Suprapubic skin (tissue), 4 donors: ENCODE data around the gene APOLD1.
"Not testable (repeated sequence)": the region's sequence is repeated elsewhere in the genome, so short reads cannot be mapped to it uniquely, and the experiment has no call there.

Experiments
- EP300 ChIP-seq: sonication (generic); formaldehyde crosslinking; IDR thresholded peaks from one replicate; pipeline ENCODE4 v1.6.1; 2017; ENCODE audit warnings: antibody characterized with exemption
- POLR2AphosphoS5 ChIP-seq, 3 donors: sonication (generic); formaldehyde crosslinking; IDR thresholded peaks; one replicate each; pipeline ENCODE4 v1.6.1; 2017; ENCODE audit warnings: antibody characterized with exemption in 3 of 3
- TF ChIP-seq, protein P1 (sequence below), 2 donors: fragments of 200-600 bp in 1 of 2; fragments of 450-650 bp in 1 of 2; sonication (generic) in 1 of 2; IDR thresholded peaks; one replicate each; pipeline ENCODE4 v1.5.1; 2016 to 2019; ENCODE audit warnings: antibody characterized with exemption in 2 of 2, mild to moderate bottlenecking in 1 of 2, moderate library complexity in 1 of 2

DNA sequence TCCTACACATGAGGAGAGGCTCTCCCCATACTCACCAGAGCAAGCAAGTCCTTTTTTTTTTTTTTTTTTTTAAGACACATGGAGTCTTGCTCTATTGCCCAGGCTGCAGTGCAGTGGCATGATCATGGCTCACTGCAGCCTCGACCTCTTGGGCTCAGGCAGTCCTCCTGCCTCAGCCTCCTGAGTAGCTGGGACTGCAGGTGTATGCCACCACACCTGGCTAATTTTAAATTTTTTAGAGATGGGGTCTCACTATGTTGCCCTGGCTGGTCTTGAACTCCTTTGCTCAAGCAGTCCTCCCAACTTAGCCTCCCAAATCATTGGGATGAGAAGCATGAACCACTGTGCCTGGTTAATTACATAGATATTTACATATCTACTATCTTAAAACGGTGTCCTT lies 47.3 kb upstream of the APOLD1 start:
- TF ChIP-seq, protein P1, sequence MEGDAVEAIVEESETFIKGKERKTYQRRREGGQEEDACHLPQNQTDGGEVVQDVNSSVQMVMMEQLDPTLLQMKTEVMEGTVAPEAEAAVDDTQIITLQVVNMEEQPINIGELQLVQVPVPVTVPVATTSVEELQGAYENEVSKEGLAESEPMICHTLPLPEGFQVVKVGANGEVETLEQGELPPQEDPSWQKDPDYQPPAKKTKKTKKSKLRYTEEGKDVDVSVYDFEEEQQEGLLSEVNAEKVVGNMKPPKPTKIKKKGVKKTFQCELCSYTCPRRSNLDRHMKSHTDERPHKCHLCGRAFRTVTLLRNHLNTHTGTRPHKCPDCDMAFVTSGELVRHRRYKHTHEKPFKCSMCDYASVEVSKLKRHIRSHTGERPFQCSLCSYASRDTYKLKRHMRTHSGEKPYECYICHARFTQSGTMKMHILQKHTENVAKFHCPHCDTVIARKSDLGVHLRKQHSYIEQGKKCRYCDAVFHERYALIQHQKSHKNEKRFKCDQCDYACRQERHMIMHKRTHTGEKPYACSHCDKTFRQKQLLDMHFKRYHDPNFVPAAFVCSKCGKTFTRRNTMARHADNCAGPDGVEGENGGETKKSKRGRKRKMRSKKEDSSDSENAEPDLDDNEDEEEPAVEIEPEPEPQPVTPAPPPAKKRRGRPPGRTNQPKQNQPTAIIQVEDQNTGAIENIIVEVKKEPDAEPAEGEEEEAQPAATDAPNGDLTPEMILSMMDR (IDR thresholded peaks at IDR 0.05): not testable (repeated sequence)
- TF ChIP-seq EP300; POLR2AphosphoS5 (IDR thresholded peaks at IDR 0.05): not testable (repeated sequence)
